Activated naive CD4-positive, alpha-beta T cell treated with anti-CD3 and anti-CD28 coated beads, Interleukin-2, amount 10 ng/mL, durations not matched to agents 7 days and 5 days (primary cell): ENCODE measurements around the gene WTAP.
A peak's percentile ranks its signal among the peaks of the same experiment; 100 is the strongest.
"Not testable (repeated sequence)": the region's sequence is repeated elsewhere in the genome, so short reads cannot be mapped to it uniquely, and the experiment has no call there.

ENCODE experiments used
- CTCF ChIA-PET: fragments of 350-600 bp; sonication (Branson Sonifier 250); formaldehyde crosslinking; loops from one replicate; lab custom pipeline; 2021; ENCODE audit warnings: antibody characterized with exemption; lab: Charles Lee
- DNase-seq: peaks from one replicate; pipeline ENCODE4 v3.0.0-alpha.2; 2020
- H3K27ac Mint-ChIP-seq: one replicate; pipeline ENCODE4 v1.8.0; 2021; ENCODE audit warnings: mild to moderate bottlenecking, moderate library complexity, mixed read lengths
- H3K27me3 Mint-ChIP-seq: one replicate; pipeline ENCODE4 v1.8.0; 2021; ENCODE audit warnings: mild to moderate bottlenecking, mixed read lengths
- H3K36me3 Mint-ChIP-seq: one replicate; pipeline ENCODE4 v1.8.0; 2021; ENCODE audit warnings: mixed read lengths
- H3K4me1 Mint-ChIP-seq: one replicate; pipeline ENCODE4 v1.8.0; 2021; ENCODE audit warnings: mixed read lengths
- H3K4me3 Mint-ChIP-seq: one replicate; pipeline ENCODE4 v1.8.0; 2021; ENCODE audit warnings: mild to moderate bottlenecking, moderate library complexity, mixed read lengths
- H3K9me3 Mint-ChIP-seq: one replicate; pipeline ENCODE4 v1.8.0; 2021; ENCODE audit warnings: mixed read lengths

The WTAP gene

GRCh38 chr6:159712389-159712788, 14.9 kb upstream of the WTAP start:
- H3K4me1 Mint-ChIP-seq = peaks cover 11% of the 10 kb centered on the region
- H3K27me3 Mint-ChIP-seq, CTCF ChIA-PET, H3K27ac Mint-ChIP-seq, H3K4me3 Mint-ChIP-seq, DNase-seq, H3K9me3 Mint-ChIP-seq: not testable (repeated sequence)
- H3K36me3 Mint-ChIP-seq = peaks cover 12% of the 10 kb centered on the region

GRCh38 chr6:159713984-159714383, 13.3 kb upstream of the WTAP start:
- no peak overlapping the region for H3K27ac Mint-ChIP-seq
- H3K4me3 Mint-ChIP-seq = no peak overlapping the region
- H3K27me3 Mint-ChIP-seq = peaks cover 4% of the 10 kb centered on the region
- peaks cover 11% of the 10 kb centered on the region for H3K4me1 Mint-ChIP-seq
- peaks cover 11% of the 10 kb centered on the region for H3K36me3 Mint-ChIP-seq
- no peaks in the 10 kb centered on the region for H3K9me3 Mint-ChIP-seq
- CTCF ChIA-PET = no interaction called here
- DNase-seq = no peak

- DNase-seq = no peak
- Mint-ChIP-seq H3K27me3 (peaks cover 1% of the 10 kb centered on the region), H3K36me3 (peaks cover 9% of the 10 kb centered on the region), H3K4me1 (peaks cover 11% of the 10 kb centered on the region), H3K27ac (no peak overlapping the region), H3K9me3 (no peaks in the 10 kb centered on the region), H3K4me3 (no peak overlapping the region)
- CTCF ChIA-PET = no interaction called here
These were observed 12.9 kb upstream of the WTAP start for GRCh38 chr6:159714404-159714803.

- DNase-seq = no peak
- H3K36me3 Mint-ChIP-seq = peaks cover 6% of the 10 kb centered on the region
- H3K9me3 Mint-ChIP-seq = no peaks in the 10 kb centered on the region
- H3K27ac Mint-ChIP-seq = peak overlapping the region; percentile 22
- peaks cover 11% of the 10 kb centered on the region for H3K4me1 Mint-ChIP-seq
- no peaks in the 10 kb centered on the region for H3K27me3 Mint-ChIP-seq
- CTCF ChIA-PET = no interaction called here
- H3K4me3 Mint-ChIP-seq = no peak overlapping the region
These were observed 12.1 kb upstream of the WTAP start for GRCh38 chr6:159715166-159715565.

- peaks cover 15% of the 10 kb centered on the region for H3K4me1 Mint-ChIP-seq
- CTCF ChIA-PET = interaction anchor here (0.6 to 1.1 kb wide), 2 partner anchors 37 to 104 kb away, joined by 3 read pairs; no protein-coding TSS in a partner anchor
These were observed 11.7 kb upstream of the WTAP start for GRCh38 chr6:159715605-159716004.

GRCh38 chr6:159716247-159717096, 10.8 kb upstream of the WTAP start:
- Mint-ChIP-seq H3K4me3 (no peak overlapping the region), H3K36me3 (peaks cover 6% of the 10 kb centered on the region), H3K9me3 (no peaks in the 10 kb centered on the region), H3K4me1 (peaks cover 15% of the 10 kb centered on the region), H3K27me3 (no peaks in the 10 kb centered on the region), H3K27ac (no peak overlapping the region)
- CTCF ChIA-PET = interaction anchor here (0.6 to 1.1 kb wide), 2 partner anchors 36 to 103 kb away, joined by 3 read pairs; no protein-coding TSS in a partner anchor
- no peak for DNase-seq

More at GRCh38 chr6:159715605-159716004, 11.7 kb upstream of the WTAP start:
- DNase-seq = no peak
- no peaks in the 10 kb centered on the region for H3K9me3 Mint-ChIP-seq
- peaks cover 6% of the 10 kb centered on the region for H3K36me3 Mint-ChIP-seq
- H3K27ac Mint-ChIP-seq = no peak overlapping the region
- H3K27me3 Mint-ChIP-seq = no peaks in the 10 kb centered on the region
- H3K4me3 Mint-ChIP-seq = no peak overlapping the region

- peaks cover 22% of the 10 kb centered on the region for H3K36me3 Mint-ChIP-seq
- CTCF ChIA-PET = interaction anchor here (0.6 to 2.6 kb wide), 3 partner anchors 8 to 354 kb away, joined by 3 to 13 read pairs (median 4); no protein-coding TSS in a partner anchor
- H3K27me3 Mint-ChIP-seq = no peaks in the 10 kb centered on the region
- H3K27ac Mint-ChIP-seq = no peak overlapping the region
- H3K4me1 Mint-ChIP-seq = peaks cover 24% of the 10 kb centered on the region
- no peak for DNase-seq
- no peak overlapping the region for H3K4me3 Mint-ChIP-seq
- H3K9me3 Mint-ChIP-seq = peaks cover 11% of the 10 kb centered on the region
These were observed 8.7 kb upstream of the WTAP start for GRCh38 chr6:159718634-159719033.

- no peak overlapping the region for H3K27ac Mint-ChIP-seq
- H3K4me1 Mint-ChIP-seq = peaks cover 26% of the 10 kb centered on the region
- CTCF ChIA-PET = interaction anchor here (1.5 to 2.6 kb wide), 2 partner anchors 30 to 134 kb away, joined by 4 to 13 read pairs; no protein-coding TSS in a partner anchor
- no peaks in the 10 kb centered on the region for H3K27me3 Mint-ChIP-seq
- H3K36me3 Mint-ChIP-seq = peaks cover 28% of the 10 kb centered on the region
- peaks cover 12% of the 10 kb centered on the region for H3K9me3 Mint-ChIP-seq
- no peak overlapping the region for H3K4me3 Mint-ChIP-seq
- no peak for DNase-seq
These were observed 8.0 kb upstream of the WTAP start for GRCh38 chr6:159719287-159719686.

GRCh38 chr6:159720708-159721107, 6.6 kb upstream of the WTAP start:
- CTCF ChIA-PET = interaction anchor here (0.6 to 2.6 kb wide), 9 partner anchors 10 to 222 kb away, joined by 3 to 13 read pairs (median 5); no protein-coding TSS in a partner anchor
- DNase-seq = peak; percentile 59
- no peak overlapping the region for H3K4me3 Mint-ChIP-seq
- H3K27ac Mint-ChIP-seq = no peak overlapping the region
- peaks cover 30% of the 10 kb centered on the region for H3K4me1 Mint-ChIP-seq
- peaks cover 22% of the 10 kb centered on the region for H3K36me3 Mint-ChIP-seq
- H3K9me3 Mint-ChIP-seq = peaks cover 12% of the 10 kb centered on the region
- H3K27me3 Mint-ChIP-seq = no peaks in the 10 kb centered on the region

GRCh38 chr6:159721981-159722380, 5.3 kb upstream of the WTAP start:
- H3K4me3 Mint-ChIP-seq, H3K27ac Mint-ChIP-seq, H3K27me3 Mint-ChIP-seq, DNase-seq: not testable (repeated sequence)
- CTCF ChIA-PET = interaction anchor here (2.2 kb wide), 1 partner anchor 129 kb away, joined by 7 read pairs; no protein-coding TSS in a partner anchor
- Mint-ChIP-seq H3K9me3 (peaks cover 12% of the 10 kb centered on the region), H3K36me3 (peaks cover 22% of the 10 kb centered on the region), H3K4me1 (peaks cover 34% of the 10 kb centered on the region)

- Mint-ChIP-seq H3K4me3 (no peak overlapping the region), H3K27me3 (peaks cover 7% of the 10 kb centered on the region), H3K4me1 (peaks cover 34% of the 10 kb centered on the region), H3K9me3 (peaks cover 12% of the 10 kb centered on the region), H3K36me3 (peaks cover 22% of the 10 kb centered on the region), H3K27ac (no peak overlapping the region)
- DNase-seq = no peak
- CTCF ChIA-PET = interaction anchor here (0.9 kb wide), 1 partner anchor 31 kb away, joined by 4 read pairs; no protein-coding TSS in a partner anchor
These were observed 4.7 kb upstream of the WTAP start for GRCh38 chr6:159722655-159723054.

GRCh38 chr6:159723259-159723658, 4.0 kb upstream of the WTAP start:
- peak overlapping the region; percentile 3 for H3K27ac Mint-ChIP-seq
- CTCF ChIA-PET = interaction anchor here (0.9 kb wide), 1 partner anchor 31 kb away, joined by 4 read pairs; no protein-coding TSS in a partner anchor
- peaks cover 25% of the 10 kb centered on the region for H3K36me3 Mint-ChIP-seq
- H3K4me1 Mint-ChIP-seq = peaks cover 34% of the 10 kb centered on the region
- peaks cover 12% of the 10 kb centered on the region for H3K9me3 Mint-ChIP-seq
- H3K27me3 Mint-ChIP-seq = peaks cover 7% of the 10 kb centered on the region
- H3K4me3 Mint-ChIP-seq = no peak overlapping the region
- no peak for DNase-seq

GRCh38 chr6:159724778-159725177, 2.5 kb upstream of the WTAP start:
- H3K4me1 Mint-ChIP-seq = peaks cover 46% of the 10 kb centered on the region
- no peak overlapping the region for H3K4me3 Mint-ChIP-seq
- H3K27ac Mint-ChIP-seq = no peak overlapping the region
- H3K27me3 Mint-ChIP-seq = peaks cover 7% of the 10 kb centered on the region
- DNase-seq = no peak
- H3K36me3 Mint-ChIP-seq = peaks cover 35% of the 10 kb centered on the region
- CTCF ChIA-PET = interaction anchor here (1.1 kb wide), 1 partner anchor 27 kb away, joined by 3 read pairs; no protein-coding TSS in a partner anchor
- H3K9me3 Mint-ChIP-seq = peaks cover 12% of the 10 kb centered on the region

- H3K4me1 Mint-ChIP-seq = peaks cover 49% of the 10 kb centered on the region
- CTCF ChIA-PET = not testable (repeated sequence)
These were observed 2.1 kb upstream of the WTAP start for GRCh38 chr6:159725208-159725607.

More at GRCh38 chr6:159725208-159725607, 2.1 kb upstream of the WTAP start:
- H3K9me3 Mint-ChIP-seq = peaks cover 12% of the 10 kb centered on the region
- peaks cover 36% of the 10 kb centered on the region for H3K36me3 Mint-ChIP-seq
- H3K27ac Mint-ChIP-seq, DNase-seq, H3K27me3 Mint-ChIP-seq, H3K4me3 Mint-ChIP-seq: not testable (repeated sequence)
